SH-SY5Y (cell line): Measurements from ENCODE around the gene TUBGCP5.

Experiments
- GATA2 ChIP-seq: IDR thresholded peaks from 2 replicates; pipeline ENCODE4 v1.6.1; 2011; ENCODE audit warnings: mild to moderate bottlenecking, low read depth, low read length
- GATA3 ChIP-seq: IDR thresholded peaks from 2 replicates; pipeline ENCODE4 v1.6.1; 2011; ENCODE audit warnings: low read depth, mild to moderate bottlenecking, low read length, moderate library complexity

GRCh38 chr15:22978691-22979237 is 60.6 kb downstream of the TUBGCP5 start:
- TF ChIP-seq GATA2 (no peak), GATA3 (no peak)
